TTC549 (cell line): ENCODE data around the gene PBOV1.
"Not testable (repeated sequence)": the region's sequence is repeated elsewhere in the genome, so short reads cannot be mapped to it uniquely, and the experiment has no call there.

ENCODE experiments used
- FAIRE-seq: peaks from 2 replicates; lab custom pipeline; 2012; peaks lifted over from hg19 to GRCh38; lab: Jason Lieb, UNC

PBOV1 gene

DNA sequence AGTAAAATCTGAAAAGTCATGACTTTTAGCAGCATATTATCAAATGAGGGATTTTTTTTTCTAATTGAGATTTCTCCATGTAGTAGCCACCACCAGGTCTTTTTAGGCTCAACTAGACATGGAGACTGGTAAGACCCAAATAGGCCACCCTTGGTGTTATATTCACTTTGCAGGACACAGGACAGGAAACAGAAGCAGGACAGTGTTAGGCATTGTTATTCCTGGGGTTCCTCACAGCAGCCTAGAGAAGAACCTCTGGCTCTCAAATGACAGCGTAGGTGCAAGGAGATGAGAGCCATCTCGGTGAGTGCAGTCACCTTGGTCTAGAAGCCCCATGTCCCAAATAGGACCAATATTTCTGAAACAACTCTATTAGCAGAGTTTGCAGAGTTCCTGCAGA lies 19.2 kb upstream of the PBOV1 start:
- FAIRE-seq = no peak

DNA sequence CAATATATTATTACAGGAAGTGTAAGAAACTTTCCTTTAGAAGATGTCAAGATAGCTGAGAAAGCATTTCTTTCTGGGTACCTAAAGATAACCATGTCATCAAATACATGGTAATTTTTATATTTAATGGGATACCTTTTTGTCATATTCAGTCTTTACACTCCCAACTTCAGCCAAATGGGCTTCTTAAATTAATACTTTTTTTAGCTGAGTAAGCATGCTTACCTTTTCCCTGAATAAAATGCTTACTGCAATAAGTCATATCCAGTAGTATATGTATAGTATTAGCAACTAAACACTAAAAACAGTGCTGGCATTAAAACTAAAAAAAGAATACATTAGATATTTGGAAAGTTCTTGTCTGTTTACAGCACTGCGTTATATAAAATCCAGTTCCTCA lies 17.4 kb upstream of the PBOV1 start:
- FAIRE-seq = no peak

DNA sequence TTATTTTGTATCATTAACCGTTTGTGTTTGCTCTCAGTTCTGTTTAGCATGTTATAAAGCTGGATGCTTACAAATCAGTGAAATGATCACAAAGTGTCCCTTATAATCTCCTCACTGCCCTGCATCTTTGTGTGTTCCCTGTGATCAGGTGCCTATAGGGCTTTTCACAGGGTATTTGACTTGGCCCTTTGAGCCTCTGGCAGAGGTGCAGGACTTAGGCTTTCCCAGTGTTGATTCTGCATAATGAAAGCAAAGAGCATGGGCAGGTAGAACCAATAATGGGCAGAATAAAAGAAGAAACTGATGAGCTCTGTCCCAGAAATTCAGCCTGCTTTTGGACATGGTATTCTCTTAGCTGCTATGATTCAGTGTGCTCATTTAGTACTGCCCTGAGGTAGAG lies 16.9 kb upstream of the PBOV1 start:
- no peak for FAIRE-seq

DNA sequence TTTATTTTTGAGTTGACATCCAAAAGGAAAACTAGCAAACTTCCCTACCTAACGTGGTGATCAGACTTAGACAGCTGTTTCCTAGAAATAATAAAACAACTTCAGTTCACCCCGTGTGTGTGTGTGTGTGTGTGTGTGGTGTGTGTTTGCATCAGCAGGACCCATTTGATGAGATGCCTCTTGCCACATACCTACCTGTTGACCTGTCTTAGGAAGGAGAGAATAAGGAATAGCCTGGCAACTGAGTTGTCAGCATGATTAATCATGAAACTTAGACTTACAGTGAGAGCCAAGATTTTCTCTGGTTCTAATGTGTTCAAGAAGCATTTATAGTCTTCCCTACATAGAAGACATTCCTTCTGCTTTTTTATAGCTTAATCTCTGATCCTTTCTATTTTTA lies 16.1 kb upstream of the PBOV1 start:
- FAIRE-seq = no peak

DNA sequence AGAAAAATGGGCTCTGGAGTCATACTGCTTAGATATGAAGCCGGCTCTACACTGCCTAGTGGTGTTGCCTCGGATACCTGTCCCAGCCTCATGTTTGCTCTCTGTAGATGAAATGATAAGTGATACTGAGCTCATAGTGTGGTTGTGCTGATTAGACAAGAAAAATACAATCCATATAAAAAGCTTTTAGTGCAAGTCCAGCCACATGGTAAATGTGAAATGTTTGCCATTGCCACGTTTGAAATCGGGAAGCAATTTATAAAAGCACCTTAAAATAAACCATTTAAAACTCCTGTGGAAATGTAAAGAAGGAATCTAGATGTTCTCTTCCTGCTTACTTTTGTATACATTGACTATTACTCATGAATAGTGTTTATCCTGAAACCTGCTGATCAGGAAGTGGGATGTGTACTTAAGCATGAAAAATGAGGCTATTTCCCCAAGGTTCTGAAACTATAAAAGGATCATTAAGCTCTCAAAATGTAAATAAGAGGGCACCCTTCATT lies 13.1 kb upstream of the PBOV1 start:
- no peak for FAIRE-seq

DNA sequence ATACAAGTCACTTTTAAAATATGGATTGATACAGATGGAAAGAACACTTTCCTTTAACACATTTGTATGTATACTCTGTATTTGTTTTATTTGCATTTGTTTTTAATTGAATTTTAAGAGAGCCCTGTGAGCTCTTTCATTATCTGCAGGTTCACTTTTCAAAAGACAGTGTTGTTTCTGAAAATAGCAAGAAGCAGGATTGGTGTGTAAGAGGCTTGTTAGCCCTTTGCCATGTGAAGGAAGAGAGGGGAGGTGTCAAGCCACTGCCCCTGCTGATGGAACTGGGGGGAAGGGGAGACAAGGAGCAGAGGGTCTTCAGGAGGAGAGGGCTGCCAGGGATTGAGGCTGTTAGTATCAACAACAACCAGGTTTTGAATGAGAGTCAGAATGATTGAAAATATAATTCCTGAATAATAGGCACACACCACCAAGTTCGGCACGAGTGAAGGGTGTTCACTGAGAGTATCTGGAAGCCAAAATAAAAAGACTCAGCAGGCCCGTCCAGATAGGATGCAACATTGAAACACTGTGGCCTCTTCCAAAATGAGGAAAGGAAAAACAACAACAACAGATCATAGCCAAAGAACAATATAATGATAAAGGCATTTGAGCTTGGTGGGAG lies 12.6 kb upstream of the PBOV1 start:
- FAIRE-seq = no peak

DNA sequence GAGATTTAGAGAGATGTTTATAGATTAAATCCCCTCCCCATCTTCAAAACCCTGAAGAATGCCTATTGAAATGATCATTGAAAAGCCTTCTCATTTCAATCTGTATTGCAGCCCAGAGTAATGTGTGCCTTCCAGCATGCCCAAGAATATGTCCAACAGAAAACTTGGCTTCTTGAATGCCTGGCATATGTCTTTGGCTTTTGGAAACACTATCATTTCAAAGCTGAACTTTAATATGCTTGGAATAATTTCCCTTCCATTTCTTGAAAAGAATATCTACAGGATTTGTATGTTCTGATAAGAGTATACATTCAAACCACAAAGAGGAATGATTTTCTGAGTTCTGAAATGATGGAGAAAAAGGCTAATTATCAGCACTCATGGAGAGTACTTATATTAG lies 11.9 kb upstream of the PBOV1 start:
- FAIRE-seq = no peak

DNA sequence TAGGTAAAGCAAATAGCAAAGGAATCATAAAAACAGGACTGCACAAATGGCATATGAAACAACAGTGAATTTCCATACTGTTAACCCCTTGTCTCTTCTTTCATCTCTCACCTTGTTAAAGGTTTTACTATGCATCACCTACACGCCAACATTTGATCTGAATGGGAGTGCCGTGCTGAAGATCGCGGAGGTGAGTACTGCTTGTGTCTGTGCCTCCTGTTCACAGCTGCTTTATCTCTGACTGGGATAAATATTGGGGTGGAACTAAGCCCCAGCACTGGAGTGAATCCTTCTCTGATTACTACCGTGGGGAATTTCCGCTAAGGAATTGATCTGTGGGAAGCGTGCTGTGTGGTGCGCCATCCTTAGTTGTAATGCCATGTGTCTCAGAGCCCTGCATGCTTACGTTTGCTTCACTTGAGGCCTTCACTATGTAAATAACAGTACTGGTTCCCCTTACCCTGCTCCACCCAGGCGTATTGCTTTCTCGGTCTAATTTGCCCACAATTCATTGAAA lies 11.4 kb upstream of the PBOV1 start:
- no peak for FAIRE-seq

DNA sequence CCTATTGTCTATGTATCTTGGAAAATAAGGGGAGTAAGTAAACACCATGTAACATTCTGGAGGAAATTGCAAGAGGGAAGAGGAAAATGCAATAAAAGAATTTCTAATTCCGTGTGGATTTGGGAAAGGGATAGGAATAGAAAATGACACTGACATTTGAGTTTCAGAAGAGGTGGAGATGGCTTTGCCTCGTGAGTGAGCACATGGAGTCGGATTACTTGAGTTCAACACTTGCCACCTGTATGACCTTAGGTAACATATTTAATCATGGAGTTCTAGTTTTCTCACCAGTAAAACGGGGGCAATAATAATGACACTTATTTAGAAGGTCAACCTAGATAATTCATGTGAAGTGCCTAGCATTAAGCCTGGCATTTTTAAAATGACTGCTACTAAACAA lies 10.8 kb upstream of the PBOV1 start:
- FAIRE-seq = no peak

DNA sequence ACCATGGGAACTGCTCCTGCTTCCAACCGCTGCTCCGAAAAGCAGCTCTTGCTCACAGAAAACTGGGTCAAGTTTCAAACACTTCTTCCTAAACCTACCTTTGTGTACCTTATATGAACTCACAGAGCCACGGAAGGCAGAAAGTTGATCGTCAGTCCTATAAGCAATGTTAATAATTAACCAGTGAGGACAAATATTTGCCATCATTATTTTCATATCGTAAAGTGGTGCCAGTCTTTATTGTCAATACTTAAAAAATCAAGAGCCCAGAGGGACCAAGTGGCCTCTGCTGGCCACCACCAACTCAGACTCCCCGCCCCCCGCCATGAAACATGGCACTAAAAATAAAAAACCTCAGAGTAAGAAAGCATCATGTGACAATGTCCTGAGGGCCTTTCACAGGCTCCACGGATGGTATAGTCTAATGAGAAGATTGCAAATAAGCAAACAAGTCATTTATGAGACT lies 9.1 kb upstream of the PBOV1 start:
- no peak for FAIRE-seq

DNA sequence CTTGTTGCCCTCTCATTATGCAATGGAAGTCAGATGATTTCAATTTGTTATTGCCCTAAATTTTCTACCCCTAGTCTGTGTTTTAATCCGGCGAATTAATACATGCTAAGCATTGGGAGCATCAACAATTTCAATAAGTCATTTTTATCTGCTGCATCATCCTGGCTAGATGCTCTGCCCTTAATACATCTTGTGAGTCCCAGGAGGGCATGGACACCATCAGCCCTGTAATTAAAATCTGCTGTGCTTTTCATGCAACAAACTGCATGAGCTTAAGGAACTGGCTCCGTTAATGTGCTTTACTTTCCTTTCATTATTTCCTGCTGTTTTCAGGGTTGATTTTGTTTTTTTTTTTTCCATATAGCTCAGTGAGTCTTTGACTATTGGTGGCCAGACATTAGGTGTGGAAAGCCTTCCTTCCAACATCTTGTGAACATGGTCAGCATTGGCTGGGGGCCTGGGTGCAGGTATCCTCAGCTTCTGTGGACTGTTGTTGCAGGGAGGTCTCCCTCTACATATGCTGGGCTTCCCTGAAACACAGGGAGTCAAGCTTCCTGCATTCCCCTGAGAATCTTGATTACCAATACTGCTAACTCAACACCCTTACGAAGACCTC lies 8.5 kb upstream of the PBOV1 start:
- no peak for FAIRE-seq

DNA sequence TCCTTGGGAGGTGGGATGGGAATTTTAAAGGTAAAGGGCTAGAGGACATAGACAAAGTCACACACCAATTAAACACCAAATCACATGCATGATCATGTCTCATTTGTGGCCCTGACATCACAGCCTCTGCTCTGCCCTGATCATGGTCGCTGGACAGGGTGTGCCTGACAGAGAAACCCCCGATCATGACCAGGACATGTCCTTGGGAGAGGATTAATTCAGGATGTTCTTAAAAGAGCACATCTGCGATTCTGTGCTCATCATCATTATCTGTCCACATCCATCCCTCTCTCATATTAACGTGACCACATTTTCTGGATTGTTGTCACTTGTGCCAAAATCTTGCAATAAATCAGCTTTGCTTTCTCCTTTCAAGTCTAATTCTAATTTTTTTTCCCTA lies 7.7 kb upstream of the PBOV1 start:
- FAIRE-seq = no peak

DNA sequence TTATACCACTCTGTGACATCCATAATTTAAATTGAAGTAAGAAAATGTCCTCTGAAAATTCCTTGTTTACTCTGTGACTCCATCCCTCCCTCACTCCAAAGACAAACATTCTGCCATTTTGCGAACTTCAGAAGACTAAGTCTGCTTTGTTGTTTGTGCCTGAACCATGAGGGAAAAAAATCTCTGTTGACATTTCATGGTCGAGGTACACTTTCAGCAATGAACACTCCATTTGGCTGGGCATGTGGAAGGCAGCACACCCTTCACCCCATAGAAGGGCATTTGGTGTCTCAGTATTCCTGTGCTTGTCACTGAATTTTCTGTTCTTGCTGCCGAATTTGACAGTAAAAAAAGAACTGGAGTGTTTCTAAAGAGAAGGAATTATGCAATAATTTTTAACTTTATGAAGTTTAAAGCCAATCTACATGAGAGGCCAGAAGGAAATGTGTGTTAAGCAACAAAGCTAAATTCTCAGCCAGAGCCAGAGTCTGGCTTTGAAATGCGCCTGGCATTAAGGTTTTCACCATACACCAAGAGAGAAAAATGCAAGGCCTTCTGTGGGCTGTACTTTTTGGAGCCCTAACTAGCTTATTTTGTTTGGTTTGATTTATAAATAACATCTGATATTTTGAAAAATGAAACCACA lies 4.7 kb upstream of the PBOV1 start:
- no peak for FAIRE-seq

DNA sequence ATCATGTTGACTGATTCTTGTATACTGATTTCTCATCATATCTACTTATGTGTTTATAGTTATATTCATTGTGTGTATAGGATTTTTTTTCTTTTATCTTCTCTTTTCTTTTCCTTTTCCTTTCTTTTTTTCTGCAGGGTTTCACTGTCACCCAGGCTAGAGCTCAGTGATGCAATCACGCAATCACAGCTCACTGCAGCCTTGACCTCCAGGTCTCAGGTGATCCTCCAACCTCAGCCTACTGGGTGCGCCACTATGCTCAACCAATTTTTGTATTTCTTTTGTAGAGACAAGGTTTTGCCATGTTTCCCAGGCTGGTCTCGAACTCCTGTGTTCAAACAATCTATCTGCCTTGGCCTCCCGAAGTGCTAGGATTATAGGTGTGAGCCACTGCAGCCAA lies 1.6 kb upstream of the PBOV1 start:
- no peak for FAIRE-seq

DNA sequence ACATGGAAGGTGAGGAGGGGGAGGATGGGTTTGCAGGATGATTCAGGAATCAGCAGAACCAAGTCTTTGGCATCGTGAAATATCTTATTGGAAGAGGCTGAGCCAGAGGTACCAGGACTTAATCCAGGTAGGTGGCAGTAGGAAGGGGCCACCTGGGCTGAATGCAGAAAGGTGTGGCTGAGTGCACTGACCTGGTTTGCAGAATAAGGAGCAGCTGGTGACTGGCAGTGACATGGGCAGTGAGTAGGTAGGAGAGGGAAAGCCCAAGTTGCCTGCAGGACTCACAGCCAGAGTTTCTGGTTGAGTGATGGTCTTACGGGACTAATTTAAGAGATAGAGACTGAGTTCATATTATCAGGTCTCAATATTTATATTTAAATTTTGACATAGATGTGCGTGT lies 1.1 kb upstream of the PBOV1 start:
- FAIRE-seq = no peak

DNA sequence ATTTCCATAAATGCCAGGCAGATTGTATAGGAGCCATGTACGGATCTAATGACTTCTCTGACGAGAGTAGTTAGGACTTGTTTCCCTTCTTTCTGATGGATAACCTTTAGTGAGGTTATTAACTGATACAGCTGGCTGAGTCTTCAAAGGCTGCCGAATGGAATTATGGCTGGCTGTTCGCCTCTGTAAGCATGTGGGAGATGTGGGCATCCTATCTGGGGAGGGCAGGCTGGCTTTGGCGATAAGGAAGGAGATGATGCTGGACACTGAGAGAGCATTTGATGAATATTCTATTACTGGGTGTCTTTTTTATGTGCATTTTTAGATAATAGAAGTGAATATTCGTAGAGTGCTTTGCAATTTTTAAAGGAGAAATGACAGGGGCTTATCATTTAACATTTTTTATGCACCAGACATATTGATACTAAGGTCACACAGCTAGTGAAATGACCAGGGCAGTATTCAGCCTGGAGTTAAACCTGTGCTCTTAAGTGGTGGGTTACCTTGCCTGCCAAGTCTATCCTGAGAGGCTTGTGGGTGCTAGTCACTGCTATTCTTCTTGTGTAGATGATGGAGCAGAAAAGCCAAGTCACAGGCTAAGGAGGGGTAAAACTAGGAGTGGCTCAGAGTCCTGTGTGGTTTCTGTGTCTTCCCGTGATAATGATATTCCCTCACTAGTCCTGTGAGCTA lies 3.1 kb downstream of the PBOV1 start:
- no peak for FAIRE-seq

DNA sequence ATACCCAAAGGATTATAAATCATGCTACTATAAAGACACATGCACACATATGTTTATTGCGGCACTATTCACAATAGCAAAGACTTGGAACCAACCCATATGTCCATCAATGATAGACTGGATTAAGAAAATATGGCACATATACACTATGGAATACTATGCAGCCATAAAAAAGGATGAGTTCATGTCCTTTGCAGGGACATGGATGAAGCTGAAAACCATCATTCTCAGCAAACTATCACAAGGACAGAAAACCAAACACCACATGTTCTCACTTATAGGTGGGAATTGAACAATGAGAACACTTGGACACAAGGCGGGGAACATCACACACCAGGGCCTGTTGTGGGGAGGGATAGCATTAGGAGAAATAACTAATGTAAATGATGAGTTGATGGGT lies 5.8 kb downstream of the PBOV1 start:
- FAIRE-seq = not testable (repeated sequence)

DNA sequence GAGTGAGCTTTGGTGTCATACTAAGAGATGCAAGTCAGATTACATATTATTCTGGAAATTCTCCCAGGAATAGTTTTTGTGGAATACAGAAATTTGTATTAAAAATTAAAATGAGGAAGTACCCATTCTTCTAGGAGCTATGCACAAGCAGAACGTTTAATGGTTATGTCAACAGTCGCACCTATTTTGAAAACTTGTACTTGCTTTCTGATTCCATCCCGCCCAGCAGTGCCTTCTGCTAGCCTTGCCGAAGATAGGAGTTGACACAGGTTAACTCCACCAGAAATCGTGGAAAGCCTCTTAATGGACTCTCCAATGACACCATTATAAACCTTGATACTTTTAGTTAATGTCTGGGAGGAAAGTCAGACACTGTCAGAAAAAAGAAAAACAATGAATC lies 6.7 kb downstream of the PBOV1 start:
- no peak for FAIRE-seq

DNA sequence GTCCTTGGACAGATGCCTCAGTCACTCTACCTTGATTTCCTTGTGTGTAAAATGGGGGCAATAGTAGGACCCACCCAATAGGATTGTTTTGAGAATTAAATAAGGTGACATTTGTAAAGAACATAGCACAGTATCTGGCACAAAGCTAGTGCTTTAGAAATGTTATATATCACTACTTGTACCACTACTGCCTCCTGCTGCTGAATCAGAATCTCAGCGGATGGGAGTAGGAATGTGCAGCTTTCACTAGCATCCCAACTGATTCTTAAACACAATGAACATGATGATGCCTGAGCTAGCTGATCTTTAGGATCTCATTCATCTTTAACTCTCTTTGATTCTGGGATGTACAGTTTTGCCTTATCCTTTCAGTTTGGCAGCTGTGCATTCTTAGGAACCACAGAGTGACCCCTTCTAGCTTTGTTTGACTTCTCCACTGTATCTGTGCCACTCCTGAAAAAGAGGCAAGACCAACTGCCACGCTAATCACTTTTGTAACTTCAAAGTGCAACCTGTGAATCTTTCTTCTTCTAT lies 7.2 kb downstream of the PBOV1 start:
- no peak for FAIRE-seq

DNA sequence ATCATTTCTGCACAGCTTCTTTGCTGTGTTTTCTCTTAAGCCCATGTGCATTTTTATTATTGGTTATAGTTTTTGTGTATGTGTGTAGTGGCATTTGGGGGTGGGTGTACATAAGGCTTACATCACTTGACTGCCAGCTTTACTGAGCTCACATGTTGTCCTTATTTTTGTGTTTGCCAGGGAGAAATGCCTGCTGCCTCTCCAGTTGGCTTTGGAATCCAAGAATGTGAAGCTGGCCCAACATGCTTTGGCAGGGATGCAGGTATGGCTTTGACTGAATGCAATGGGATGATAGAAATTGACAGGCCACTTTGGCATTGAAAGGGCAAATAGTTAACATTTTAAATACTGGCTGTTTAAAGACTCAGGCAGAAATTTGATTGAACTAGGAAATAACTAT lies 11.4 kb downstream of the PBOV1 start:
- FAIRE-seq = no peak

DNA sequence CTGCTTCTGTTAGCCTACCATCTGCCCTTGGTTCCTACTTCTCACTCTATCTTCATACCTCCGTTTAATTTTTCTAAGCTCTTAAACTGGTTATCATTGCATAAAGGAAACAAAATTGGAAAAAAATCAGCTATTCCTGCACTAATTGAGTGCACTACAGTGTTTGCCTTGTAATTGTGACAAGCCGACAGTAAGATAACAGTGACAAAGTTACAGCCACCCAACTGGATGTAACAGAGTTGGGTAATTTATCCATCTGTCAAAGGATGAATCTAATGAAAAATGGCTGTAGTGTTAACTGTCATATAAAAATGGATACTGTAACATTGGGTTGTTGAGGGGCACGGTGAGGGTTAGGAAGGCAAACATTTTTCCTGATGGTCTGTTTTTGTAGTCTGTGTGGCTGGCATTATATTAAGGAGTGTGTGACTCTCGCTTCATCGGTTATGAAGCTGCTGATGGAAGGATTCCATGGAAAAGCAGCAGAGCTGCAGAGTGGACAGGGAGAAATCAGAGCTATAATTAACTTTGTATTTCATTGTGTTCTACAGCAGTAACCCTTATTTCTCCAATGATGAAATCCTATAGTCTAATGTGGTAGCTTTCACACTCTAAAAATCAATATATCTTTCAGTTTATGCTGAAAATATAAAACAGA lies 12.7 kb downstream of the PBOV1 start:
- FAIRE-seq = no peak

DNA sequence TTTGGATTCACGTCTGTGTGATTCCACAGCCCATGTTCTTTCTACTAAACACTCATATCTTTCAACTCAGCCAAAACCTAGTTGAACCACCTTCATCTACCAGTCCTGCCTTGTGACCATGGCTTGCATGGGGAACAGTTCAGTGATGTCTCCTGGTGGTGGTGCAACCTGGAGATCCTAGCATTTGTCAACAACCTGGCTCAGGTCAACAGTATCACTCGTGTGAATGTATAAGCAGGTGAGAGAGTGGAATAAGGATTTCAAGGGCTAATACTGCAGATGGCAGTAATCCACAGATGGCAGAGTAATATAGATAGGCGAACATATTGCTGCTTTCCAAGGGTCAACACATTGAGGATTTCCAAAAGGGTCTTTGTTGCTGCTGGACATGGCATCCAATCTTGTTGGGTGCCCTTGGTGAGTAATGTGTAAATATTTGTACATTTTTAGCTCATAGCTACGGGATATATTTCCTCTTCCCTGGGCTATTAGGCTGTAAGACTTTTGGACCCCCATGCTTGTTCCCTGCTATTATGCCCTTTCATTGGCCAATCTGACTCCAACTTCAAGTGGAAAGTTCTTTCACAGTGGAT lies 13.4 kb downstream of the PBOV1 start:
- FAIRE-seq = no peak
